GM19455 (cell line): Measurements from ENCODE around the gene PALM.

Experiments used
- ATAC-seq: cut with Tn5 transposase; IDR thresholded peaks from one replicate; pipeline ENCODE4 v1.9.1; 2021; ENCODE audit not compliant: unreplicated experiment

Gene PALM

DNA sequence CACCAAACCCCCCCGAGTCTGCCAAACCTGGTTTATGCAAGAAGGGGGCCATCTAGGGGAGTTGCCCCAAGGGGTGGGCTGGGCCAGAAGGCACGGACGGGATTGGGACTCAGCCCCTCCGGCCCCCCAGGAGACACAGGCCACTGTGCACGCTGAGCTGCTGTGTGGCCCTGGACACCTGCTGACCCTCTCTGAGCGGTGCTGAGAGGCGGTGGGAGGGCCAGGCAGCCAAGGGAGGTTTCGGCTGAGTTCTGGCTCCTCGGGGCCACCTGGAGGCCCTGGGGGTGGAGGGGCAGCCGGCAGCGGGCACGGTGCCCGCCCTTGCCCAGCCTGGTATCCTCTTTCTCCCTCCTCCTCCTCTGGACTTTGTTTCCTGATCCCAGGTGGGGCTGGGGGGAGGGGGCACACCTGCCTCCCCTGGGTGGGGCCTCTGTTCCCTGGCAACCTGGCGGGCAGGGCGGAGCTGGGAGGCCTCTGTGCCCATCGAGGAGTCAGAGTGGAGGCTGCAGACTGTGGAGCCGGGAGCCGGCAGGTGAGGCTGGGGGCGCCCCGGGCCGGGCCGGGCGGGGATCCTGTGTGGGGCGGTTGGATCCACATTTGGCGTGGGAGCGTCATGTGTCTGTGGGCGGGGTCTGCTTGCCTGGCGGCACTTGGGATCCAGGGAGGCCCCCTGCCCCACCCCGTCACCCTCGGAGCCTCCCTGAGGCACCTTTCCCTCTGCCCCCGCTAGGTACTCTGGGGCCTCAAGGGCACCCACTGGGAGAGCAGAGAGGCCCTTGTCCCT, 42.1 kb downstream of the PALM start, which contains the start of gene MISP:
Gene MISP, plus strand, starts transcription at position 473 of the 784 bp plus-strand sequence. CDS start 5,835 bp downstream, outside the sequence.
- no peak for ATAC-seq

DNA sequence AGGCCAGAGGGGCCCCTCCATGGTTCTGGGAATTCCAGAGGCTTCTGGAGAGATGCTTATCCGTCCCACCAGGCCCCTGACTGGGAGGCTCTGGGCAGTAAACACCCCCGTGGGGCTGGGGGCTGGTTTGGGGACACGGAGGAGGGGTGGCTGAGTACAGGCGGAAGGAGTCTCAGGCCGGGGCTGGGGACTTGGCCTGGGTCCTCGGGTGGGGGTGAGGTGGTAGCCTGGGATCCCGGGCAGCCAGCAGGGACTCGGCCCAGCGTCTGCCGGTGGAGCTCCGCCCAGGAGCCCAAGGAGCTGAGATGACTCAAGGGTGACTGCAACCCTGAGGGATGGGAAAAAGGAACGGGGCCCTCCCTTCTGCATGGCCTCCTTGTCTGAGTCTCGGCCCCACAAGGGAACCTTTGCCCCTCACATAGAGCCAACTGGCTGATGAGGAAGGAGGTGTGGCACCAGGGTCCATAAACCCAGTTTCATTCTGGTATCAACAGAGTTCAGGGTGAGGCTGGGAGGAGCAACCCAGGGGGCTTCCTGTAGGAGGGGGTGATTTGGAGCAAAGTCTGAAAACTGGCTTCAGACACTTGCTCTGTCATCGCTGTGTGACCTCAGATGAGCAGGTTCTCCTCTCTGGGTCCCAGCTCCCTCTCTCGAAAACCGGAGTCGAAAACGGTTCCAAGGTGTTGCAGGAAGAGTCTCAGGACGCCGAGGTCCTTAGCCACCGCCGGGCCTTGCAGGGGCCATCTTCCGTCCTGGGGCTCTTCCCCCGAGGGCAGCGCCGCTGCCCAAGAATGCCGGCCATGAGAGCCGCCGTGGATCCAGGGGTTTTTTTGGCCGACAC, 43.0 kb downstream of the PALM start:
- no peak for ATAC-seq

DNA sequence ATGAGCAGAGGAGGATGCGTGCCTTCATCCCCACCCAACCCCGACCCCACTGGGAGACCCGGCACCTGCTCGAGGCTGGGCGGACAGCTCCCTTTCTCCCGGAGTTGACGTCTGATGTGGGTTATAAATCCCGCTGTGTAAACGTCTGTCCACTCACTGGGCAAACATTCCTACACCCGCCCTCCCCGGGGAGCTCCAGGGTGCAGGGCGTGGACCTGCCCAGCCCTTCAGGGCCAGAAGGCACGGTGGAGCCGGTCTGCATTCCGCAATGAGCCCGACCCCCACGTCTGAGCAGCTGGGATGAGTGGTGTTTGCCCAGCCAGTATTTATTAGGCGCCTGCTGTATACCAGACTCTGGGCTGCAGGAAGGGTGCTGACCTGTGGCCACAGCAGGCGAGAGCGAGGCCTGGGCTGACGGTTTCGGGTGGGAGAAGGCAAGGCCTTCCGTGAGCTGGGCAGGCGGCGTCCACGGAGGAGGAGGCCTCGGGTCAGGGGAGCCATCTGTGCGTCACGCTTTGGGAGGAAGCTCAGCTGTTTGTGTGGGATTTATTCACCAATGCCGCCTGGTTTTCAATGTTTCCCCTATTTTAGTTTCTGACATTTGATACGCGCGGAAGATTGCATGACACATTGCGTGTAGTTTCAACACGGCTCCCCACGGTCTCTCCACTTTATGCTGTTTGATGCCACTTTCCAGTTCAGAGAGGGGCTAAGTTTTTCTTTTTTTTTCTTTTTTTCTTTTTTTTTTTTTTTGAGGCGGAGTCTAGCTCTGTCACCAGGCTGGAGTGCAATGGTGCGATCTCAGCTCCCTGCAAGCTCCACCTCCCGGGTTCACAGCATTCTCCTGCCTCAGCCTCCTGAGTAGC, 44.1 kb downstream of the PALM start:
- no peak for ATAC-seq

- no peak for ATAC-seq
Measured at GRCh38 chr19:754530-754929, 45.8 kb downstream of the PALM start.

GRCh38 chr19:755063-755462, 46.3 kb downstream of the PALM start:
- ATAC-seq = no peak

GRCh38 chr19:756236-756635, 47.5 kb downstream of the PALM start:
- ATAC-seq = no peak

DNA sequence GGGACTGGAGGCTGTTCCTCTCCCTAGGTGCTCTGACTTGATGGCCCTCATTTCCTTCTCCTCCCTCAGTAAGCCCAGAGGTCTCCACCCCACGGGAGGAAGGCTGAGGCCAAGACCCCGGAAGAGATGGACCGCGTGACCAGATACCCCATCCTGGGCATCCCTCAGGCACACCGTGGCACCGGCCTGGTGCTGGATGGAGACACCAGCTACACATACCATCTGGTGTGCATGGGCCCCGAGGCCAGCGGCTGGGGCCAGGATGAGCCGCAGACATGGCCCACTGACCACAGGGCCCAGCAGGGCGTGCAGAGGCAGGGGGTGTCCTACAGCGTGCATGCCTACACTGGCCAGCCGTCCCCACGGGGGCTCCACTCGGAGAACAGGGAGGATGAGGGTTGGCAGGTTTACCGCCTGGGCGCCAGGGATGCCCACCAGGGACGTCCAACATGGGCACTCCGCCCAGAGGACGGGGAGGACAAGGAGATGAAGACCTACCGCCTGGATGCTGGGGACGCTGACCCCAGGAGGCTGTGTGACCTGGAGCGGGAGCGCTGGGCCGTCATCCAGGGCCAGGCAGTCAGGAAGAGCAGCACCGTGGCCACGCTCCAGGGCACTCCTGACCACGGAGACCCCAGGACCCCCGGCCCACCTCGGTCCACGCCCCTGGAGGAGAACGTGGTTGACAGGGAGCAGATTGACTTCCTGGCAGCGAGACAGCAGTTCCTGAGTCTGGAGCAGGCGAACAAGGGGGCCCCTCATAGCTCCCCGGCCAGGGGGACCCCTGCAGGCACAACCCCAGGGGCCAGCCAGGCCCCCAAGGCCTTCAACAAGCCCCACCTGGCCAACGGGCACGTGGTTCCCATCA, 48.3 kb downstream of the PALM start:
- no peak for ATAC-seq

DNA sequence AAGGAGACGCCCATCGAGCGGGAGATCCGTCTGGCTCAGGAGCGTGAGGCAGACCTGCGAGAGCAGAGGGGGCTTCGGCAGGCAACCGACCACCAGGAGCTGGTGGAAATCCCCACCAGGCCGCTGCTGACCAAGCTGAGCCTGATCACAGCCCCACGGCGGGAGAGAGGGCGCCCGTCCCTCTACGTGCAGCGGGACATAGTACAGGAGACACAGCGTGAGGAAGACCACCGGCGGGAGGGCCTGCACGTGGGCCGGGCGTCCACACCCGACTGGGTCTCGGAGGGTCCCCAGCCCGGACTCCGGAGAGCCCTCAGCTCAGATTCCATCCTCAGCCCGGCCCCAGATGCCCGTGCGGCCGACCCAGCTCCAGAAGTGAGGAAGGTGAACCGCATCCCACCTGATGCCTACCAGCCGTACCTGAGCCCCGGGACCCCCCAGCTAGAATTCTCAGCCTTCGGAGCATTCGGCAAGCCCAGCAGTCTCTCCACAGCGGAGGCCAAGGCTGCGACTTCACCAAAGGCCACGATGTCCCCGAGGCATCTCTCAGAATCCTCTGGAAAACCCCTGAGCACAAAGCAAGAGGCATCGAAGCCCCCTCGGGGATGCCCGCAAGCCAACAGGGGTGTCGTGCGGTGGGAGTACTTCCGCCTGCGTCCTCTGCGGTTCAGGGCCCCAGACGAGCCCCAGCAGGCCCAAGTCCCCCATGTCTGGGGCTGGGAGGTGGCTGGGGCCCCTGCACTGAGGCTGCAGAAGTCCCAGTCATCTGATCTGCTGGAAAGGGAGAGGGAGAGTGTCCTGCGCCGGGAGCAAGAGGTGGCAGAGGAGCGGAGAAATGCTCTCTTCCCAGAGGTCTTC, 49.3 kb downstream of the PALM start:
- no peak for ATAC-seq

- ATAC-seq = no peak
Measured at GRCh38 chr19:763181-763580, 54.4 kb downstream of the PALM start.

- no peak for ATAC-seq
Measured at GRCh38 chr19:763869-764268, 55.1 kb downstream of the PALM start.

- ATAC-seq = no peak
Measured at GRCh38 chr19:764301-764700, 55.6 kb downstream of the PALM start.

DNA sequence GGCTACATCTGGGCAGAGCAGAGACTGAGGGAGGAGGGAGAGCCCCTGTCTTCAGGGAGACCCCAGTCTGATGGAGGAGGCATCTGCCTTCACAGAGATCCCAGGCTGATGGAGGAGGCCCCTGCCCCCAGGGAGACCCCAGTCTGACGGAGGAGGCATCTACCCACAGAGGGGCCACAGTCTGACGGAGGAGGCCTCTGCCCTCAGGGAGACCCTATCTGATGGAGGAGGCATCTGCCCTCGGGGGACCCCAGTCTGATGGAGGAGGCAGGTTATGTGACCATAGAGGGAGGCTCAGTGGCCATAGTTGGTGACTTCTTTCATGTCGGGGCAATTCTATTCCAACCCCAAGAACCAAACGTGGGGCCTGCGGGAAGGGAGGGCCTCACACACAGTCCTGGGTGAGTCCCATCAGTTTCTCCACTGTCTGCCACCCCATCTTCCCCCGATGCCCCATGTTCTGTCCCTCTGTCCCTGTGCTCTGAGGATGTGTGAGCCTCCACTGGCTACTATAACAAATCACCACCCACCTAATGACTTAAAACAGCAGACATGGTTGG, 56.5 kb downstream of the PALM start:
- ATAC-seq = no peak

GRCh38 chr19:768424-768823, 59.7 kb downstream of the PALM start:
- no peak for ATAC-seq

DNA sequence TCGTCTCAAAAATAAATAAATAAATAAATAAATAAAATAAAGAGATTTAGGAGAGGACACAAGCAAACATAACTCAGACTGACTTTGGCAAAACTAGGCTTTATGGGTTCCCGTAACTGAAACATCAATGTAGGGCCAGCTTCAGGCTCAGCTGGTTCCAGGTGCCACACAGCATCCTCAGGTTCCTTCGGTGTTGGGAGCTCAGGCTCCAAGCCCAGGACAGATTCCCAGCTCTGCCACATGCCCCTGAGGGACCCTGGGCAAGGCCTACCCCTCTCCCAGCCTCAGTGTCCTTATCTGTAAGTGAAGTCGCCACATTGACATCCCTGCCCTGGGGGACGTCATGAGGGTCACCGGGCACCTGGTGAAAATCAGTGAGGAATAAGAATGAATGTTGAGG, 60.9 kb downstream of the PALM start:
- ATAC-seq = no peak

- no peak for ATAC-seq
Measured at GRCh38 chr19:771332-771785, 62.6 kb downstream of the PALM start.

GRCh38 chr19:772063-772462, 63.3 kb downstream of the PALM start:
- ATAC-seq = no peak

GRCh38 chr19:772730-773436, 64.1 kb downstream of the PALM start:
- no peak for ATAC-seq

DNA sequence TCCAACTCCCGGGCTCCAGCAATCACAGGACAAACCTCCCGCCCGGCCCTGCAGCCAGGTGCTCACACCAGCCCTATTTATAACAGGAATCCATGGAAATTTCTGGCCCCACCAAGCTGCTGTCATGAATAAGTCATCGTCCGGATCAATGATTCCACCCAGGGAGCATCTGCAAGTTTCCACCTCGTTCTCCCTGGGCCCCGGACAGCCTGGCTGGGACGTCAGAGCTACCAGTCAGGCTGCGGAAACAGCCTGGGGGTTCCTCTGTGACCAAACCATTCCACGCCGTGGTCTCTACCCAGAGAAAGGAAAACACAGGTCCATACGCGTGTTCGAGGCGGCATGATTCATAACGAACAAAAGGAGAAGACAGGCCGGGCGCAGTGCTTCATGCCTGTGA, 67.8 kb downstream of the PALM start:
- ATAC-seq = no peak
